HEK293 (cell line): Measurements from ENCODE around the gene DSCAM.

Experiments used
- CTCF ChIA-PET: fragments of 350-600 bp; formaldehyde crosslinking; extraction: SDS; loops from one replicate; lab custom pipeline; 2021; ENCODE audit warnings: antibody characterized with exemption; lab: Yijun Ruan, JAX
- POLR2A ChIA-PET: fragments of 300-600 bp; formaldehyde crosslinking; extraction: SDS; loops from one replicate; lab custom pipeline; 2020; ENCODE audit warnings: antibody characterized with exemption, inconsistent platforms; lab: Yijun Ruan, JAX
- H3K27ac ChIP-seq: fragments of 200-500 bp; sonication (Bioruptor generic); 2 replicates; pipeline ENCODE4 v1.5.1; 2014; ENCODE audit warnings: low read depth, low read length, control low read depth, inconsistent platforms; ENCODE audit errors: extremely low read depth
- H3K36me3 ChIP-seq, 2 experiments: fragments of 200-500 bp in 1 of 2; sonication (Bioruptor generic) in 1 of 2; 1 replicate in 1 of 2; 2 replicates in 1 of 2; pipeline ENCODE4 v1.5.1; 2014 to 2017; ENCODE audit warnings: inconsistent platforms in 2 of 2, low read length in 2 of 2; ENCODE audit not compliant: control insufficient read depth in 2 of 2, insufficient read depth in 1 of 2
- H3K4me1 ChIP-seq: fragments of 200-500 bp; sonication (Bioruptor generic); 2 replicates; pipeline ENCODE4 v1.5.1; 2014; ENCODE audit warnings: mild to moderate bottlenecking, low read length, inconsistent platforms; ENCODE audit not compliant: control insufficient read depth, insufficient read depth
- H3K4me3 ChIP-seq: 2 replicates; pipeline ENCODE4 v1.5.1; 2011; ENCODE audit warnings: low read depth, mild to moderate bottlenecking, control low read depth, low read length, moderate library complexity
- H3K9me3 ChIP-seq: fragments of 200-500 bp; sonication (Bioruptor generic); 2 replicates; pipeline ENCODE4 v1.5.1; 2014; ENCODE audit warnings: low read depth, low read length, inconsistent platforms; ENCODE audit not compliant: control insufficient read depth, insufficient read depth
- BCL11B ChIP-seq: fragments of 450-650 bp; formaldehyde crosslinking; IDR thresholded peaks from 2 replicates; pipeline ENCODE4 v1.5.1; 2016; ENCODE audit warnings: low read depth, missing biosample characterization, missing genetic modification characterization
- FEZF1 ChIP-seq: fragments of 450-650 bp; formaldehyde crosslinking; IDR thresholded peaks from 2 replicates; pipeline ENCODE4 v1.5.1; 2016; ENCODE audit warnings: missing biosample characterization, missing genetic modification characterization
- HOXA7 ChIP-seq: sonication (generic); formaldehyde crosslinking; IDR thresholded peaks from 2 replicates; pipeline ENCODE4 v1.8.1; 2022; ENCODE audit warnings: missing genetic modification reagents, borderline replicate concordance
- SALL2 ChIP-seq: fragments of 450-650 bp; formaldehyde crosslinking; IDR thresholded peaks from 2 replicates; pipeline ENCODE4 v1.5.0; 2017; ENCODE audit warnings: missing biosample characterization, mild to moderate bottlenecking, missing genetic modification characterization, borderline replicate concordance
- ZBTB44 ChIP-seq: fragments of 450-650 bp; IDR thresholded peaks from 2 replicates; pipeline ENCODE4 v1.5.1; 2018; ENCODE audit warnings: missing biosample characterization, mild to moderate bottlenecking, missing genetic modification characterization
- ZBTB49 ChIP-seq: fragments of 450-650 bp; formaldehyde crosslinking; IDR thresholded peaks from 2 replicates; pipeline ENCODE4 v1.5.1; 2016; ENCODE audit warnings: missing biosample characterization, missing genetic modification characterization, low read depth
- ZNF112 ChIP-seq: fragments of 450-650 bp; formaldehyde crosslinking; IDR thresholded peaks from 2 replicates; pipeline ENCODE4 v1.5.0; 2017; ENCODE audit warnings: missing biosample characterization, missing genetic modification characterization
- ZNF169 ChIP-seq: fragments of 450-650 bp; formaldehyde crosslinking; IDR thresholded peaks from 2 replicates; pipeline ENCODE4 v1.5.1; 2016; ENCODE audit warnings: missing biosample characterization, missing genetic modification characterization
- ZNF174 ChIP-seq: fragments of 450-650 bp; formaldehyde crosslinking; IDR thresholded peaks from 2 replicates; pipeline ENCODE4 v1.5.0; 2017; ENCODE audit warnings: missing biosample characterization, mild to moderate bottlenecking, missing genetic modification characterization
- ZNF221 ChIP-seq: fragments of 450-650 bp; formaldehyde crosslinking; IDR thresholded peaks from 2 replicates; pipeline ENCODE4 v1.5.1; 2017; ENCODE audit warnings: missing biosample characterization, missing genetic modification characterization, borderline replicate concordance
- ZNF26 ChIP-seq: fragments of 450-650 bp; formaldehyde crosslinking; IDR thresholded peaks from 2 replicates; pipeline ENCODE4 v1.5.1; 2016; ENCODE audit warnings: missing biosample characterization, missing genetic modification characterization
- ZNF274 ChIP-seq, 2 experiments: fragments of 200-500 bp in 1 of 2; fragments of 450-650 bp in 1 of 2; sonication (Bioruptor generic) in 1 of 2; formaldehyde crosslinking in 1 of 2; IDR thresholded peaks; 2 replicates each; pipeline versions ENCODE4 v1.5.1 to v1.6.1; 2014 to 2016; ENCODE audit warnings: borderline replicate concordance in 1 of 2, inconsistent platforms in 1 of 2, low read length in 1 of 2, missing biosample characterization in 1 of 2, missing genetic modification characterization in 1 of 2
- ZNF311 ChIP-seq: fragments of 450-650 bp; formaldehyde crosslinking; IDR thresholded peaks from 2 replicates; pipeline ENCODE4 v1.5.1; 2017; ENCODE audit warnings: missing biosample characterization, missing genetic modification characterization, borderline replicate concordance
- ZNF354C ChIP-seq: fragments of 450-650 bp; formaldehyde crosslinking; IDR thresholded peaks from 2 replicates; pipeline ENCODE4 v1.5.1; 2016; ENCODE audit warnings: missing biosample characterization, missing genetic modification characterization, low read depth, borderline replicate concordance
- ZNF366 ChIP-seq: fragments of 450-650 bp; formaldehyde crosslinking; conservative IDR thresholded peaks from 2 replicates; pipeline ENCODE4 v1.5.1; 2016; ENCODE audit warnings: missing biosample characterization, missing genetic modification characterization
- ZNF426 ChIP-seq: fragments of 450-650 bp; formaldehyde crosslinking; IDR thresholded peaks from 2 replicates; pipeline ENCODE4 v1.5.1; 2017; ENCODE audit warnings: missing biosample characterization, missing genetic modification characterization, mild to moderate bottlenecking, inconsistent platforms, moderate library complexity
- ZNF433 ChIP-seq: fragments of 450-650 bp; formaldehyde crosslinking; IDR thresholded peaks from 2 replicates; pipeline ENCODE4 v1.5.1; 2016; ENCODE audit warnings: missing biosample characterization, missing genetic modification characterization, low read depth
- ZNF510 ChIP-seq: fragments of 450-650 bp; formaldehyde crosslinking; IDR thresholded peaks from 2 replicates; pipeline ENCODE4 v1.5.1; 2018; ENCODE audit warnings: mild to moderate bottlenecking, missing genetic modification characterization, missing biosample characterization; ENCODE audit not compliant: insufficient replicate concordance
- ZNF514 ChIP-seq: fragments of 450-650 bp; formaldehyde crosslinking; IDR thresholded peaks from 2 replicates; pipeline ENCODE4 v1.5.1; 2016; ENCODE audit warnings: missing biosample characterization, missing genetic modification characterization
- ZNF521 ChIP-seq: fragments of 450-650 bp; formaldehyde crosslinking; IDR thresholded peaks from 2 replicates; pipeline ENCODE4 v1.5.1; 2017; ENCODE audit warnings: missing biosample characterization, mild to moderate bottlenecking, missing genetic modification characterization
- ZNF629 ChIP-seq: fragments of 450-650 bp; formaldehyde crosslinking; IDR thresholded peaks from 2 replicates; pipeline ENCODE4 v1.5.1; 2017; ENCODE audit warnings: missing biosample characterization, missing genetic modification characterization
- ZNF692 ChIP-seq: fragments of 450-650 bp; formaldehyde crosslinking; IDR thresholded peaks from 2 replicates; pipeline ENCODE4 v1.5.1; 2016; ENCODE audit warnings: missing biosample characterization, missing genetic modification characterization
- ZNF785 ChIP-seq: fragments of 450-650 bp; formaldehyde crosslinking; IDR thresholded peaks from 2 replicates; pipeline ENCODE4 v1.5.1; 2016; ENCODE audit warnings: missing biosample characterization, missing genetic modification characterization
- ZNF791 ChIP-seq: fragments of 450-650 bp; formaldehyde crosslinking; IDR thresholded peaks from 2 replicates; pipeline ENCODE4 v1.5.1; 2016; ENCODE audit warnings: missing biosample characterization, missing genetic modification characterization
- ZNF830 ChIP-seq: fragments of 450-650 bp; IDR thresholded peaks from 2 replicates; pipeline ENCODE4 v1.5.0; 2018; ENCODE audit warnings: missing biosample characterization, missing genetic modification characterization, low read depth, mild to moderate bottlenecking, moderate library complexity
- TF ChIP-seq, protein P1 (sequence below): fragments of 450-650 bp; formaldehyde crosslinking; optimal IDR thresholded peaks from 2 replicates; pipeline ENCODE3; 2016; ENCODE audit warnings: missing biosample characterization, mild to moderate bottlenecking, missing genetic modification characterization

The DSCAM gene

GRCh38 chr21:40672602-40673001 is 174.4 kb downstream of the DSCAM start (continued):
- no peak for TF ChIP-seq ZNF26 (tag by site-specific recombination)
- no peak for TF ChIP-seq ZNF221 (tag by site-specific recombination)
- no peak for TF ChIP-seq ZNF629
- no peak for TF ChIP-seq ZNF785 (tag by site-specific recombination)
- no peak for TF ChIP-seq ZNF426 (tag by site-specific recombination)
- TF ChIP-seq ZNF169 (tag by site-specific recombination): no peak

- Histone ChIP-seq H3K9me3 (no peaks in the 10 kb centered on the region), H3K27ac (no peak overlapping the region)
- CTCF ChIA-PET: interaction anchor here (0.8 kb wide), 1 partner anchor 9 kb away, joined by 3 read pairs; no protein-coding TSS in a partner anchor
Observed at GRCh38 chr21:40671716-40672115, 175.2 kb downstream of the DSCAM start.

DNA sequence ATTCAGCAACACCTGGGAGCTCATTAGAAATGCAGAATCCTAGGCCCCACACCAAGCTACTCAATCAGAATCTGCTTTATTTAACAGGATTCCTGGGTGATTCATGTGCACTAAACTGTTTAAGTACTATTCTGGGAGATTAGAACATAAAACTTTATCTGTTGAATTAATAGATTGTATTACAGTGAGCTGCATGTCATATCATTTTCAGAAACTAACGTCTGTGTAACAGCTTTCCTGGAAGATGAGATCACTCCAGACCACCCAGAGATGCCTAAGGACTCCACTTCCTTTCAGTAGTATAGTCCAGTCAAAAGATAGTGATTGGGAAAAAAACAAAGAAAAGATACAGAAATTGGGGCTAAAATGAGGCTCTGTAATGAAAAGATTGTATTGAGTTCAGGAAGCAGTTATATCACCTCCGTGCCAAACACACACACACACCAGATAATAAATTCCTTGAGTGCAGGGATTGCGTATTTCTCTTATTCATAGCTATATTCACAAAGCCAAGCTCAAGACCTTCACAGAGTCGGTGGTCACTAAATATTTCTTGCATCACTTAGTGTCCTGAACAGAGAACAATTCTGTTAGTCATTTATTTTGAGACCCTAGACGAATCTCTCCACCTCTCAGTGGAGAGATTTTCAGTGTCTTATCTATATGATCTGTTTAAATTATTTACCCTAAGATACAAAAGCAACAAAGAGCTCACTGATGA is 178.2 kb downstream of the DSCAM start:
- ChIA-PET POLR2A (no interaction called here), CTCF (interaction anchor here (0.6 kb wide), 1 partner anchor 220 kb away, joined by 3 read pairs; no protein-coding TSS in a partner anchor)
- Histone ChIP-seq H3K36me3 (no peaks in the 10 kb centered on the region), H3K4me3 (no peak overlapping the region), H3K27ac (no peak overlapping the region), H3K9me3 (no peaks in the 10 kb centered on the region), H3K4me1 (0 out of 2 replicates have a peak, but pooled peaks cover 3% of the 10 kb centered on the region)
- TF ChIP-seq ZNF514: no peak
- TF ChIP-seq ZNF311 (tag by site-specific recombination): no peak
- TF ChIP-seq ZBTB49 (tag by site-specific recombination): no peak
- no peak for TF ChIP-seq ZNF433
- TF ChIP-seq ZNF692 (tag by site-specific recombination): no peak
- TF ChIP-seq ZNF521 (tag by site-specific recombination): no peak
- no peak for TF ChIP-seq FEZF1 (tag by site-specific recombination)
- no peak for TF ChIP-seq ZNF830
- TF ChIP-seq SALL2 (tag by site-specific recombination): no peak
- no peak for TF ChIP-seq ZNF169 (tag by site-specific recombination)
- TF ChIP-seq ZNF791 (tag by site-specific recombination): no peak

More at GRCh38 chr21:40671716-40672115, 175.2 kb downstream of the DSCAM start:
- POLR2A ChIA-PET: no interaction called here
- TF ChIP-seq ZNF366 (no peak), ZNF354C (tag by site-specific recombination) (no peak), ZNF112 (no peak), ZBTB44 (tag by site-specific recombination) (no peak), ZNF174 (no peak), HOXA7 (CRISPR knock-in tag) (no peak), ZNF274 (IDR thresholded peaks at IDR 0.05; ENCODE audit: low read length) (no peak), ZNF274 (tag by site-specific recombination; IDR thresholded peaks at IDR 0.05; ENCODE audit: borderline replicate concordance) (no peak), ZNF510 (no peak), ZNF514 (no peak), BCL11B (no peak)
- TF ChIP-seq, protein P1, sequence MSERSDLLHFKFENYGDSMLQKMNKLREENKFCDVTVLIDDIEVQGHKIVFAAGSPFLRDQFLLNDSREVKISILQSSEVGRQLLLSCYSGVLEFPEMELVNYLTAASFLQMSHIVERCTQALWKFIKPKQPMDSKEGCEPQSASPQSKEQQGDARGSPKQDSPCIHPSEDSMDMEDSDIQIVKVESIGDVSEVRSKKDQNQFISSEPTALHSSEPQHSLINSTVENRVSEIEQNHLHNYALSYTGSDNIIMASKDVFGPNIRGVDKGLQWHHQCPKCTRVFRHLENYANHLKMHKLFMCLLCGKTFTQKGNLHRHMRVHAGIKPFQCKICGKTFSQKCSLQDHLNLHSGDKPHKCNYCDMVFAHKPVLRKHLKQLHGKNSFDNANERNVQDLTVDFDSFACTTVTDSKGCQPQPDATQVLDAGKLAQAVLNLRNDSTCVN (tag by site-specific recombination): no peak
- Histone ChIP-seq H3K36me3 (no peaks in the 10 kb centered on the region), H3K4me1 (0 out of 2 replicates have a peak, but pooled peaks cover 3% of the 10 kb centered on the region), H3K4me3 (no peak overlapping the region)
